ENCODE data around the gene NACC2. TPM values are rescaled to one million over a fixed set of nuclear protein-coding genes. Genes with fewer than 3 reads are reported as not detected.

Gene NACC2
- total RNA-seq, 2 experiments from 2014 or later, result 5.6 to 6.4 TPM

DNA sequence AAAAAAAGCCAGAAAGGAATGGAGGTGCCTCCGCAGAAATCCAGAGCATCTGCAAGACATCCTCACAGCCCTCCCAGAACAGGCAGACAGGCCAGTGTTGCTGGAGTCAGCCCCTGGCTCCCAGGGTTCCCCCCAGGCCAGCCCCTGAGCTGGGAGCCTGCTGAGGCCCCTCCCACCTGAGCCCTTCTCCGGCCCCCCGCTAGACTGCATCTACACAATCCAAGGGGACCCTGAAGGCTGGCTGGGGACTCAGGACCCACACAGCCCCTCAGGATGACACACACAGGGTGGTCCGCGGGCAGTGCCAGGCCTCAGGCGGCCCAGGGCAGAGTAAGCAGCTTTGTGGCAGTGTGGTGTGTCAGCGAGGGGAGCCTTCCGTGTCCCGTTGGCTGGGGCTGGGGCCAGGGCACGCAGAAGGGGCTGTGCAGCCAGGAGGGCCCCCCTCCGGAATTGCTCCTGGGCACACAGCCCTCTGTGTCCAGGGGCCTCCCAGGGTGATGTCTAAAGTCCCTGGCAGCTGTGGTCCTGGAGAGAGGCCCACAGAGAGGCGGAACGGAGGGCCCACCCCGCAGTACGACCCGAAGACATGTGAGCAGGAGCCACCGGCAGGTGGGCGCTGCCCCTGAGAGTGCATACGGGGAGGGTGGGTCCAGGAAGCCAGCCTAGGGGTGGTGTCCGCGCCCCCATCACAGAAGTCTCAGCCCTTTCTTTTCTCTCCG, 20.7 kb upstream of the NACC2 start:
- CTCF ChIA-PET, result no interaction called here
- no peak overlapping the region for H3K4me3 Mint-ChIP-seq
- no peak overlapping the region for H3K27ac Mint-ChIP-seq
- no peaks in the 10 kb centered on the region for H3K27me3 Mint-ChIP-seq (ENCODE audit: low read depth)
- peaks cover 56% of the 10 kb centered on the region for H3K4me1 Mint-ChIP-seq (ENCODE audit: low read depth)
- no peak for ATAC-seq
- DNase-seq, result no peak
- H3K36me3 Mint-ChIP-seq (ENCODE audit: low read depth), result peaks cover 30% of the 10 kb centered on the region
- POLR2A ChIA-PET, result interaction anchor here (4.8 kb wide), 1 partner anchor 8 kb away, joined by 51 read pairs; no protein-coding TSS in a partner anchor
- H3K9me3 Mint-ChIP-seq (ENCODE audit: insufficient read depth), result no peaks in the 10 kb centered on the region

GRCh38 chr9:136115206-136115605, 20.1 kb upstream of the NACC2 start:
- H3K4me3 Mint-ChIP-seq, result no peak overlapping the region
- peaks cover 62% of the 10 kb centered on the region for H3K4me1 Mint-ChIP-seq (ENCODE audit: low read depth)
- H3K27ac Mint-ChIP-seq, result peak overlapping the region; percentile 17

GRCh38 chr9:136114610-136115009, 19.5 kb upstream of the NACC2 start:
- ChIA-PET CTCF (interaction anchor here (1.0 kb wide), 1 partner anchor 25 kb away, joined by 3 read pairs; no protein-coding TSS in a partner anchor), POLR2A (no interaction called here)
- peaks cover 62% of the 10 kb centered on the region for H3K4me1 Mint-ChIP-seq (ENCODE audit: low read depth)
- DNase-seq (no peak), ATAC-seq (no peak)
- H3K27me3 Mint-ChIP-seq (ENCODE audit: low read depth), result no peaks in the 10 kb centered on the region
- peak overlapping the region; percentile 98 for H3K27ac Mint-ChIP-seq
- peaks cover 32% of the 10 kb centered on the region for H3K36me3 Mint-ChIP-seq (ENCODE audit: low read depth)
- no peaks in the 10 kb centered on the region for H3K9me3 Mint-ChIP-seq (ENCODE audit: insufficient read depth)
- H3K4me3 Mint-ChIP-seq, result no peak overlapping the region

More at GRCh38 chr9:136115206-136115605, 20.1 kb upstream of the NACC2 start:
- peaks cover 30% of the 10 kb centered on the region for H3K36me3 Mint-ChIP-seq (ENCODE audit: low read depth)
- ChIA-PET POLR2A (no interaction called here), CTCF (interaction anchor here (1.0 kb wide), 1 partner anchor 25 kb away, joined by 3 read pairs; no protein-coding TSS in a partner anchor)
- no peaks in the 10 kb centered on the region for H3K27me3 Mint-ChIP-seq (ENCODE audit: low read depth)
- DNase-seq (no peak), ATAC-seq (no peak)
- no peaks in the 10 kb centered on the region for H3K9me3 Mint-ChIP-seq (ENCODE audit: insufficient read depth)

DNA sequence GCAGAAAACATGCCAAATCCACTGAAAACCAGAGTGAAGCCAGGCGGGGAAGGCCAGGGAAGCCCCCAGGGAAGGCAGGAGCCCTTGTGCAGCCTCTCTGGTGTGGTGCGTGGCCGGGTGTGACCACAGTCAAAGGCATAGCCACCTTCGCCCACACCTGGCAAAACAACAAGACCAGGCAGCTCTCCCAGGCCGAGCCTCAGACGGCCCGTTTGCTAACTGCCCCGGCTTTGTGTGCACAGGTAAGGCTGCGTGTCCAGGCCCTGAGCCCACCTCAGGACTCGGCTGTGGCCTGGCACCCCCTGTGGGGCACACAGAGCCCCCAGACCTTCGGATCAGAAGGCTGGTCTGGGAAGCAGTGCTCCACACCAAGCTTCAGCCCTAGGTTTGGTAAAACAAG, 17.5 kb upstream of the NACC2 start:
- H3K9me3 Mint-ChIP-seq (ENCODE audit: insufficient read depth), result no peaks in the 10 kb centered on the region
- POLR2A ChIA-PET, result interaction anchor here (2.2 kb wide), 1 partner anchor 9 kb away, joined by 8 read pairs; no protein-coding TSS in a partner anchor
- no peaks in the 10 kb centered on the region for H3K27me3 Mint-ChIP-seq (ENCODE audit: low read depth)
- DNase-seq (no peak), ATAC-seq (no peak)
- peaks cover 36% of the 10 kb centered on the region for H3K36me3 Mint-ChIP-seq (ENCODE audit: low read depth)
- peak overlapping the region; percentile 98 for H3K27ac Mint-ChIP-seq
- CTCF ChIA-PET, result interaction anchor here (2.0 kb wide), 1 partner anchor 146 kb away, joined by 5 read pairs; no protein-coding TSS in a partner anchor
- H3K4me1 Mint-ChIP-seq (ENCODE audit: low read depth), result peaks cover 75% of the 10 kb centered on the region
- H3K4me3 Mint-ChIP-seq, result no peak overlapping the region

DNA sequence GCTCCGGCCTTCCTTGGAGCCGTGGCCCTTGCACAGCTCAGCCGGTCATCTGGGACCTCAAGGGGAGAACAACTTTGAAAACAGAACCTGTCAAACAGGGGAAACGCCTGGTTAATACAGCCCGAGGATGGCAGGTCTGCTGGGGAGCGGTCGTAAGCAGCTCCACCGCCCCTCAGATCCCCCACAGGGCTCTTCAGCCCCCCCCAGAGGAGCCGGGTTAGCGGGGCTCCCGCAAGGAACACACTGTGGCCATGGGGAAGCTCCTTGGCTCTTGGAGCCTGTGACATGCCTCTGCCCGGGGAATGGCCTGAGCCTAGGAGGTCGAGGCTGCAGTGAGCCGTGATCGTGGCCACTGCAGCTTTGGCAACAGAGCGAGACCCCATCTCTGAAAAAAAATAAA, 16.8 kb upstream of the NACC2 start:
- no peaks in the 10 kb centered on the region for H3K27me3 Mint-ChIP-seq (ENCODE audit: low read depth)
- peak overlapping the region; percentile 98 for H3K27ac Mint-ChIP-seq
- H3K36me3 Mint-ChIP-seq (ENCODE audit: low read depth), result peaks cover 38% of the 10 kb centered on the region
- DNase-seq, result no peak
- ATAC-seq, result no peak
- POLR2A ChIA-PET, result interaction anchor here (1.0 to 2.2 kb wide), 2 partner anchors 8 to 20 kb away, joined by 4 to 8 read pairs; no protein-coding TSS in a partner anchor
- CTCF ChIA-PET, result interaction anchor here (2.0 kb wide), 1 partner anchor 145 kb away, joined by 5 read pairs; no protein-coding TSS in a partner anchor
- no peaks in the 10 kb centered on the region for H3K9me3 Mint-ChIP-seq (ENCODE audit: insufficient read depth)
- peaks cover 79% of the 10 kb centered on the region for H3K4me1 Mint-ChIP-seq (ENCODE audit: low read depth)
- peak overlapping the region; percentile 87 for H3K4me3 Mint-ChIP-seq

DNA sequence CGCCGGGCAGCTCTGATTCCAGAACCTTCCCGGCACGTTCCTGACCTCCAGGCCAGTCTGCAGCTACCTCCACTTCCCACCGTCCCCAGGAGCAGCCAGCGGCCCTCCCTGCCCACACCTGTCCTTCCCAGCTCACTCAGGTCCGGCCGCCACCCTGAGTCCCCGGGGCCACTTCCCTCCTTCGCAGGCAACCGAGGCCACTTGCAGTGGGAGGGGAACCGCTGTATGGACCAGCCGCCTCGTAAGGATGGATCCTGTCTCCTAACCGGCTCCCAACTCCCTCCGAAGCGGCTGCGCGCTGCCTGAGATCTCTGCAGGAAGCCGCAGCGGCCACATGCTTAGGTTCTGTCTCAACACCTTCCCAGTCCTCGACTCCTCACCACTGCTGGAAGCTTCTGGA, 16.1 kb upstream of the NACC2 start:
- Mint-ChIP-seq H3K27me3 (ENCODE audit: low read depth) (no peaks in the 10 kb centered on the region), H3K9me3 (ENCODE audit: insufficient read depth) (no peaks in the 10 kb centered on the region), H3K4me3 (peak overlapping the region; percentile 87), H3K4me1 (ENCODE audit: low read depth) (peaks cover 81% of the 10 kb centered on the region), H3K27ac (peak overlapping the region; percentile 98), H3K36me3 (ENCODE audit: low read depth) (peaks cover 37% of the 10 kb centered on the region)
- DNase-seq (no peak), ATAC-seq (no peak)
- CTCF ChIA-PET, result no interaction called here
- POLR2A ChIA-PET, result interaction anchor here (1.0 kb wide), 1 partner anchor 20 kb away, joined by 4 read pairs; no protein-coding TSS in a partner anchor

- H3K4me3 Mint-ChIP-seq, result peak overlapping the region; percentile 87
- no peaks in the 10 kb centered on the region for H3K9me3 Mint-ChIP-seq (ENCODE audit: insufficient read depth)
- H3K27ac Mint-ChIP-seq, result peak overlapping the region; percentile 98
- ChIA-PET POLR2A (interaction anchor here (1.3 to 4.9 kb wide), 4 partner anchors 8 to 16 kb away, joined by 4 to 51 read pairs (median 6); partner anchors contain the start of gene TMEM250), CTCF (interaction anchor here (0.8 to 1.2 kb wide), 4 partner anchors 7 to 28 kb away, joined by 3 to 4 read pairs (median 4); partner anchors contain the start of gene NACC2)
- DNase-seq, result peak; percentile 61
- H3K36me3 Mint-ChIP-seq (ENCODE audit: low read depth), result peaks cover 35% of the 10 kb centered on the region
- no peaks in the 10 kb centered on the region for H3K27me3 Mint-ChIP-seq (ENCODE audit: low read depth)
- peaks cover 87% of the 10 kb centered on the region for H3K4me1 Mint-ChIP-seq (ENCODE audit: low read depth)
- peak; percentile 16 for ATAC-seq
Observed at GRCh38 chr9:136110082-136111061, 15.3 kb upstream of the NACC2 start.

DNA sequence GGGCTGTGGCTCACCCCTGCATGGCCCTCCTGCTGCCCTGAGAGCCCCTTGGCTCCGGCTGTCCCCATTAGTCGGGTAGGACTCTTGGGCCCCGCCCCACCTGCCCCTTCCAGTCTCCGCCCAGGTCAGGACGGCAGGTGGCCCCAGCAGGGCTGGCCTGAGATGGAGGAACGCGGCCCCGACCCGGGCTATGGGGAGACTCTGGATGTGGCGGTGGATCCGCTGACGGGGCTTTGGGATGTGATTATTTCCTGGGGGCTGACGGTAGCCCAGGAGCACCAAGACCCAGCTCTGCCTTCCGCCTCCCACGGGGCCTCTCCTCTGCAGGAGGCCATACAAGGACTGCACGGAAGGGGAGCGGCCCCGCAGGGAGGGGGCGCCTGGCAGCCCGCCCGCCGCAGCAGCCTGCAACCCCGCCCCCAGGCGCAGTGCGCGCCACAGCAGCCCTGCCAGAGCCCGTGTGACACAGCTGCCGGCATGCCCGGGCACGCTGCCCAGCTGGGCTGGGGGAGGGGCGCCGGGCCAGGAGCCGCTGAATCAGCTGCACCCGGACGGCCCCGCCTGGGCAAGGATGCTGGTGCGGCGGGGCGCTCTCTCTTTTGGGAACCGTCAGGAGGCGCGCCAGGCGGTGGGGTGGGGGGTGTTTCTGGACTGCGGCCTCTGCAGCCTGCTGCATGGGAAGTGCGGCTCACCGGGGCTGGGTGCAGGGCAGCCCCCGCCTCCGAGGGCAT, 14.4 kb upstream of the NACC2 start:
- H3K9me3 Mint-ChIP-seq (ENCODE audit: insufficient read depth), result no peaks in the 10 kb centered on the region
- peak; percentile 91 for ATAC-seq
- peak overlapping the region; percentile 98 for H3K27ac Mint-ChIP-seq
- peak overlapping the region; percentile 87 for H3K4me3 Mint-ChIP-seq
- peak; percentile 95 for DNase-seq
- peaks cover 85% of the 10 kb centered on the region for H3K4me1 Mint-ChIP-seq (ENCODE audit: low read depth)
- H3K36me3 Mint-ChIP-seq (ENCODE audit: low read depth), result peaks cover 27% of the 10 kb centered on the region
- ChIA-PET POLR2A (interaction anchor here (0.9 to 4.9 kb wide), 6 partner anchors 9 to 148 kb away, joined by 3 to 51 read pairs (median 4); partner anchors contain the start of genes TMEM250 and UBAC1), CTCF (interaction anchor here (0.6 to 1.2 kb wide), 6 partner anchors 8 to 254 kb away, joined by 3 to 5 read pairs (median 4); partner anchors contain the start of genes DNLZ and NACC2)
- no peaks in the 10 kb centered on the region for H3K27me3 Mint-ChIP-seq (ENCODE audit: low read depth)

GRCh38 chr9:136108648-136109266, 13.7 kb upstream of the NACC2 start:
- H3K27me3 Mint-ChIP-seq (ENCODE audit: low read depth), result no peaks in the 10 kb centered on the region
- peaks cover 21% of the 10 kb centered on the region for H3K36me3 Mint-ChIP-seq (ENCODE audit: low read depth)
- ATAC-seq (no peak), DNase-seq (no peak)
- H3K9me3 Mint-ChIP-seq (ENCODE audit: insufficient read depth), result no peaks in the 10 kb centered on the region
- ChIA-PET CTCF (interaction anchor here (0.6 to 1.6 kb wide), 5 partner anchors 9 to 255 kb away, joined by 3 to 5 read pairs (median 4); partner anchors contain the start of gene DNLZ), POLR2A (interaction anchor here (0.9 to 4.9 kb wide), 6 partner anchors 8 to 147 kb away, joined by 3 to 51 read pairs (median 4); partner anchors contain the start of genes TMEM250 and UBAC1)
- peak overlapping the region; percentile 83 for H3K4me3 Mint-ChIP-seq
- peak overlapping the region; percentile 93 for H3K27ac Mint-ChIP-seq
- peaks cover 77% of the 10 kb centered on the region for H3K4me1 Mint-ChIP-seq (ENCODE audit: low read depth)

DNA sequence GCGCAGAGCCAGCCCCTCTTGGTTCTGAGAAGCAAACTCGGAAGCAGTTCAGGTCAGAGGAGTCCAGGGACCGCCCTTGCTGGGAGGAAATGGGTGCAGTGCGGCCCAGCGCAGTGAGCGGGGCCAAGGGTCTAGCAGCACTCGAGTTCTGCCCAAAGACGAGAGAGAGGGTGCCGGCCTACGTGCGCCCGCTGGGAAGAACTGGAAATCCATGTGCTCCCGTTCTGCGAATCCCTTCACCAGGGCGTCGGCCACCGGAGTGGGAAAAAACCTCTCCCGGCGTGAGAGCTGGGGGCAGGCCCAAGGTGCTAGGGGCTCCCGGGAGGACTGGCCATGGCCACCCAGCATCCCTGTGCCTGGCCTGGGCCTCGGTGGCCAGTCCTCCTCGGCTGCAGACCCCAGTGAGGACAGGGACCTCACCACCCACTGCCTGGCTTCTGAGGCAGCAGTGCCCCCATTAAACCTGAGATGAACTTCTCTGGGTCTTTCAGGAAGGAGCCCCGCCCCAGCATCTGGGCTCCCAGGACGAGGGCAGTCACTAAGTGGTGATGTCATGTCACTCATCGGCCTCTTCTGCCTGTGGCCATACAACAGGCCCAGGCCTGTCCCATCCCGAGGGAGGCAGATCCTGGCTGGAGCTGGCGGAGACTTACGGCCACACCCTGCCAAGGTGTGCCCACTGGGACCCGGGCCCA, 13.0 kb upstream of the NACC2 start:
- POLR2A ChIA-PET, result interaction anchor here (1.1 to 4.9 kb wide), 4 partner anchors 10 to 13 kb away, joined by 3 to 51 read pairs (median 6); partner anchors contain the start of genes NACC2 and TMEM250
- no peaks in the 10 kb centered on the region for H3K27me3 Mint-ChIP-seq (ENCODE audit: low read depth)
- ATAC-seq (no peak), DNase-seq (peak; percentile 35)
- H3K4me3 Mint-ChIP-seq, result peak overlapping the region; percentile 83
- CTCF ChIA-PET, result interaction anchor here (1.2 to 2.0 kb wide), 3 partner anchors 10 to 255 kb away, joined by 4 to 8 read pairs (median 5); partner anchors contain the start of gene DNLZ
- H3K9me3 Mint-ChIP-seq (ENCODE audit: insufficient read depth), result no peaks in the 10 kb centered on the region
- H3K27ac Mint-ChIP-seq, result peak overlapping the region; percentile 94
- peaks cover 15% of the 10 kb centered on the region for H3K36me3 Mint-ChIP-seq (ENCODE audit: low read depth)
- peaks cover 70% of the 10 kb centered on the region for H3K4me1 Mint-ChIP-seq (ENCODE audit: low read depth)

Data from activated CD8-positive, alpha-beta T cell treated with anti-CD3 and anti-CD28 coated beads, Interleukin-2, amount 10 ng/mL, durations not matched to agents 7 days and 5 days (primary cell).